GM18511 (cell line): Measurements from ENCODE around the gene ZNF302.
"Not testable (repeated sequence)": the region's sequence is repeated elsewhere in the genome, so short reads cannot be mapped to it uniquely, and the experiment has no call there.

ENCODE experiments used
- ATAC-seq: cut with Tn5 transposase; IDR thresholded peaks from one replicate; pipeline ENCODE4 v1.9.1; 2021; ENCODE audit warnings: mild to moderate bottlenecking, moderate library complexity; ENCODE audit not compliant: unreplicated experiment

ZNF302 gene

DNA sequence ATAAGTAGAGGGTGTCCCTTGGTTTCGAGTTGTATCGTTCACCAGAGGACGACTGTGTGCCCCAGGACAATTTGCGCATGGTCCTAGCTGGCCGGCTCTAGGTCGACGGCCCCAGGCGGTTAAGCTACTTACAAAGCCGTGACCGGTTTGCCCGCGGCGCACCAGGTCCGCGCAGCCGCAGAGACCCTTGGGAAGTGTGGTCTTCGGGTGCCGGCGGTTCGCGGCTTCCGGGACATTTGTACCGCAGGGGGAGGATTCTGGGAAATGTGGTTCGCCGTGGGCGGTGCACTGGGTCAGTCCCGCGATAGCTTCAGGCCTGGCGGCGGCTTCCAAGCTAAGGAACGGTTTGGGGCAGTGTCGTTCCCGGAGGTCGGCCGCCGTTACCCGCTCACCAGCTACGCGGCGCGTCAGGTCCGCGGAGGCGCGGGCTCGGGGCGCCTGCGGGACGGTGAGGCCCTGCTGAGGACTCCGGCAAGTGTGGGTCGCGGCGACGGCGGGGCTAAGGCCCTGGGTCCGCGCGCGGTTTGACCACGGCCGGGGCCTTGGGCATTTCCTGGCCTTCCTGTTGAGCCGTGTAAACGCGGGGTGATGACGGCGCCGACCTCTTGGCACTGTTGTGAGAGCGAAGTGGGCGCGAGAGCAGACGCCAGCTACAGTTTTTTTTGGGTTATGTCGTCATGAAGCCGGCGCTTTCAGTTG, at the start of gene ZNF302:
Gene ZNF302 (plus strand): TSS at position 293 of the 699 bp plus-strand sequence. CDS start 1,127 bp downstream, outside the sequence.
- ATAC-seq: peak; percentile 91

DNA sequence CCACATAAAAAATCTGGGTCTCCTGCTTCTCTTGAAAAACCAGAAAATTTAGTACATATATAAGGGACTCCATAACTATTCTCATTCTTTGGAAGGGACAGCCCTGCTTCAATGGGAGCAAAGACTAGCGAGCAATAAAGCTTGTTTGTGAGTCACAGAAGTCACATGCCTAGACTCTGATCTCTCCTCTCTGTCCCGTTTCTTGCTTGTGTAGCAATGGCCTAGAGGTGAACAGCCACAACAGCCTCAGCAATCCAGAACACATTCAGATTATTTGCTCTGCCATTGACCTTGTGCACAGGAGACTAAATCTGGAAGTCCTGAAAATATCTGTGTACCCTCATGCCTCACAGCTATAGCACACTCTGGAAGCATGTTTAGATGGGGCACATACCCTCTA, 43.7 kb upstream of the ZNF302 start:
- ATAC-seq: no peak

DNA sequence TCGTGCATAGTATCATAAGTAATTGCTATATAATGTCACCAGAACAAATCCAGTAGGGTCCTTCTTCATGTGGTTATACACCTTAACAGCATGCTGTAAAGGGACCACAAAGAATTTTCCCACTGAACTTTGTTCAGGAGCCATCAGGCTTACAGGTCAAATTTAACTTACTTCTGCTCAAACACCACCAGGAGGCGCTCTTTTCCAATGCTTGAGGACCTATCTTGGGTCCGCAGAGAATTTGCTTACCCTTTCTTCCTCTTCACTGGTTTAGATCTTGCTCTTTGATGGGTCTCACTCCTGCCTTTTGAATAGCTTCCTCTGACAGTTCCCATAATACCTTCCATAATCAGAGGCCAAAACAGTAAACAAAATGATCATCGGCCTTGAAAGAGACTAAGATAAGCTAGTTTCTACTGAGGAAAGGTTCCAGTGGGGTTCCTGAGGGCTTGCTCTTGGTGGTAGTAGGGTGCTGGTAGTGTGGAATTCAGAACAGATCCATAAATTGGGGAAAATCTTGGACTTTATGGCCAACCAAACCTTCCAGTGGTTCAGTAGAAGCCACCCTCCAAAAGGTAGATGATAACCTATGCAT, 37.9 kb upstream of the ZNF302 start:
- no peak for ATAC-seq

DNA sequence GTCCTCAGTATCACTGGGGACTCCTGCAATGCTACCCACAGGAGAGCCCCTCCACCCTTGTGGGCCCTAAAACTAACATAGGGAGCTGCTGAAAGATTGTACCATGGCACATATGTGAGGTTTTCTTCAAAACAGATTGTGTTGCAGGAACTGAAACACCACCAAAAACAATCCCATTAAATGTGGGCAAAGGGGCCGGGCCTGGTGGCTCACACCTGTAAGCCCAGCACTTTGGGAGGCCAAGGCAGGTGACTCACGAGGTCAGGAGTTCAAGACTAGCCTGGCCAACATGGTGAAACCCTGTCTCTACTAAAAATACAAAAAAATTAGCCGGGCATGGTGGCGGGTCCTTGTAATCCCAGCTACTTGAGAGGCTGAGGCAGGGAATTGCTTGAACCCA, 35.2 kb upstream of the ZNF302 start:
- ATAC-seq: no peak

DNA sequence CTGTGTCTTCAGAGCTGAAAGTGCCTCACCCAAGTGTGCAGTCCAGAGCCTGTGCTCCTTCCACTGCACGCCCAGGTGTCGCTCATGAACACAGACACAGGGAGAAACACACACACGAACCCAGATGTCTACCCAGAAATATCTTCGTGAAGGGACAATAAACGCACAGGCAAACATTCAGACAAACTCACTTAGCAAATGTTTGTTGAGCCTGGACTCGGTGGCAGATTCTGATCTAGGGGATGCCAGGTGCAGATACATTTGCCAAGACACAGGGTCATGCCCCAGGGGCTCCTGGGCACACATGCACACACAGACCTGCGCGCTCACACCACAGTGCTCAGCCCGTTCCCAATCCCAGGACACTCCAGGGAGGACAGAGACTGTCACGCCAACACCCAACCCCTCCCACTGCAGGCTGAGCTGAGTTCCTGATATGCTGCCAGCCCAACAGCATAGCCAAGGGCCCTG, 32.5 kb upstream of the ZNF302 start:
- no peak for ATAC-seq

DNA sequence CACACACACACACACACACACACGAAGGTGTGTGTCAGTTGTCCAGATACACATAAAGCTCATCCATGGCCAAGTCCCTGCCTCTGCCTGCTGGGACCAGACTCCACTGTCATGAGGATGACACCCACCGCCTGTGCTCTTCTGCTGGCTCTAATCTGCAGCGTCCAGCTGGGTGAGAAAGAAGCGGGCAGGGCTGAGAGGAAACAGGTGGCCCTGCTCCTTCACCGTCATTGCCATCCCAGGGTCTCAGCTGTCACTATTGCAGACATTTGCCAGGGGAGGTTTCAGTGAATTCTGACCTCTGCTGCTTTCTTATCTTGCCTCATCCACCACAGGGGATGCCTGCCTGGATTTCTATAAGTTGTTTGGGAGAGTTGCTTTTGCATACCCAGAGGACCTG, 31.9 kb upstream of the ZNF302 start:
- ATAC-seq: no peak

DNA sequence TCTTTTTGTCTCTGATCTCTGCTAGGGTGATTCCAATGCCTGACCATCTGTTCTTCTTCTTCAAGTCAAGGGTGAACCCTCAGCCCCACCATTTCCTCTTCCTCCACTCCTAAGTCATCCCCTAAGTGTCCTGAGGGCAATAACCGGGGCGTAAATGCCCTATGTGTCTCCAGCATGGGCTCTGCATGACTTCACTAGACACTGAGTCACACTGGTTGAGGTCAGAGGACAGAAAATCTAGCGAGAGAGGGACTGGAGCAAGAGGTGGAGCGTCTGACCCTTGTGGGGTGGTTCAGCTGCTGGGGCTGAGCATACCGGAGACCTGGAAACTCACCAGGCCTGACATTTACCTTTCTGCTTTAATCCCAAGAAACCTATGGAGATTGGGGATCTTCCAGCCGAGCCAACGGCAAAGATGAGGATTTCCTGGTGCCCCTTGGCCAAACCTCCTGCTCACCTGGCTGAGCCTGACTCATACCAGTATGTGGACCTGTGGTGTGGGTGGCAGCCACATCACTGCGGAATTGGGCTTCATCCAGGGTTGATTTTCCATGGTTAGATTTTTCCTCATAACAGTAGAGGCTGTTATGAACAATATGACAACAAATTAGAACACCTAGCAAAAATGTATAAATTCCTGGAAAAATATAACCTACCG, 27.5 kb upstream of the ZNF302 start:
- no peak for ATAC-seq

DNA sequence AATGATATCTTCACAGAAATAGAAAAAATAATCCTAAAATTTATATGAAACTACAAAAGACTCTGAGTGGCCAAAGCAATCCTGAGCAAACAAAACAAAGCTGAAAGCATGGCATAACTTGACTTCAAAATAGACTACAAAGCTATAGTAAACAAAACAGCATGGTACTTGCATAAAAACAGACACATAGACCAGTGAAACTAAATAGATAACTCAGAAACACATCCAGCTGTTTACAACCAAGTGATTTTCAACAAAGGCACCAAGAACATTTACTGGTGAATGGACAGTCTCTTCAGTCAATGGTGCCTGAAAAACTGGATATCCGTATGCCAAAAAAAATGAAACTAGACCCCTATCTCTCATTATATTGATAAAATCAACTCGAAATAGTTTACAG, 25.7 kb upstream of the ZNF302 start:
- ATAC-seq: no peak

DNA sequence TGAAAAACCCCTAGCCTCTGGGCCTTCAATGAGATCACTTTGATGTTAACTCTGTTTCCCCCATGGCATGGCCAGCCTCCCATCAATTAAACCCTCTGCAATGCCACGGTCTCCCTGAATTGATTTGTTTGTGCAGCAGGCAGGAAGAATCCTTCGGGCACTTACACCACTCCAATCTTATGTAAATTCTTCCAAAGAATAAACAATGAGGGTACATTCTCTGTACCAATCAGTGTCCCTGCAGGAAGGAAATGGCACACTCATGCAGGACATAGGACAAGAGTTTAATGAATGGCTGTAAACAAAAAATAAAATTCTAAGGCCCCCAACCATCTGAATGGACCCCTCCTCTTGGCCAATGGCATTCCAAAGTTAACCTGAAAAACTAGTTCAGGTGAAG, 22.7 kb upstream of the ZNF302 start:
- ATAC-seq: no peak

DNA sequence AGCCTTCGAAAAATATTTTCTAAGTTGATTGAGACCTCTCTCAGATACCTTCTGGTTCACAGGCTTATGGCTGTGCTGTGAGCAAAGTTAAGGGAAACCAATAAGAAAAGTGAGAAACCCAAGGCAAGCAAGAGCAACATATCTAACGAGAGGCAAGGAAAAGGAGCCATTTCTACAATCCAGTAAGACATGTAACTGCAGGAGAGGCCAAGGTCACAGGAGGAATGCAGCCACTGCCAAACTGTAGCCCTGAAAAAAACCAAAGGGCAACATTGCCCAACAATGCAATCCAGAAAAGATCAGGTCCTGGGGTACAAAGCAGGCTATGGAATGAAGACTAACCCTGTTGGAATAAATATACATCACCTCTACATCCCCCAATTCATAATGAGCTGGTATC, 21.8 kb upstream of the ZNF302 start:
- no peak for ATAC-seq

DNA sequence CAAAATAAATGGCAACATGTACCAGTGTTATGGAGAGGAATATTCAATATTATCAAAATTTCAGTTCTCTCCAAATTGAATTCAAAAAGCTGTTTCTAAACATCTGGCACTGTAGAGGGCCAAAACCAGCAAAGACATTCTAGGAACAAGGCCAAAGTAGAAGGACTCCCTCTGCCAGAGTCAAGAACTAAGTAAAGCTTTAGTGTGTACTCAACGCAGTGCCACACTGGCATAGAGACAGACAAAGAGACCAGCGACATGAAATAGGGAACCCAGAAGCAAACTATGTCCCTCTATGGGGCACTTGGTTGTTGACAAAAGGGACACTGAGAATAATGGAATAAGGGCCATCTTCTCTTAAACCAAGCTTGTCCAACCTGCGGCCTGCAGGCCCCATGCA, 16.1 kb upstream of the ZNF302 start:
- no peak for ATAC-seq

DNA sequence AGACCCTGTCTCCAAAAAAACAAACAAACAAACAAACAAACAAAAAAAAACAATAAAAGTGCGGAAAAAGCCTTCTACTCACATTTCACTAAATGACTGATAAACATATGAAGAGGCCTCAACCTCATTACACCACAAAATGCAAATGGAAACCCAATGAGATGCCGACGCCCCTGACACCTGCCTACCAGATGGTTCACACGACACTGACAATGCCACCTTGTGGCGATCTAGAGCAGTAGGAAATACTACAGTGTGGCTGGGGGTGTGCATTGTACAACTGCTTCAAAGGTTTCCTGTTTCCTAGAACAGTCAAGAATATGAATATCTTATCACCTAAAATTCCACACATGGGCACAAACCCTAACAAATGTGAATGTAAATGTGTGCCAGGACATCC, 14.6 kb upstream of the ZNF302 start:
- no peak for ATAC-seq

DNA sequence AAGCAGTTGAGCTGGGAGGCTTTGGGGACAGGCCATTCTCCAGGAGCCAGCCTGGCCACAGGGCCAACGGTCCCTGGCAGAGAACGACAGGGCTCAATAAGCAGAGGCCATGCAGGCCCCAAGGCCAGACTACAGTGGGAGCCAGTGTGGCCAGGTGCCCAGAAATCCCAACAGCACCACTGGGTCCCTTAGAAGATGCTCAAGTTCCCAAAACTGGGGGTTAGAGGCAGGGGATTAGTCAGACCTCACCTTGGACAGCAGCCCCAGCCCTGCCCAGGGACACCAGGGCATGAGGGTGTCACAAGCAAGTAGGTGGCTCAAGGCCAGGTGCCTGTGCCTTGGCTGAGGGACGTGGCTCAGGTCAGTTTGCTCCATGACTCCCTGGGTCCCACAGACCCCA, 13.3 kb upstream of the ZNF302 start:
- no peak for ATAC-seq

DNA sequence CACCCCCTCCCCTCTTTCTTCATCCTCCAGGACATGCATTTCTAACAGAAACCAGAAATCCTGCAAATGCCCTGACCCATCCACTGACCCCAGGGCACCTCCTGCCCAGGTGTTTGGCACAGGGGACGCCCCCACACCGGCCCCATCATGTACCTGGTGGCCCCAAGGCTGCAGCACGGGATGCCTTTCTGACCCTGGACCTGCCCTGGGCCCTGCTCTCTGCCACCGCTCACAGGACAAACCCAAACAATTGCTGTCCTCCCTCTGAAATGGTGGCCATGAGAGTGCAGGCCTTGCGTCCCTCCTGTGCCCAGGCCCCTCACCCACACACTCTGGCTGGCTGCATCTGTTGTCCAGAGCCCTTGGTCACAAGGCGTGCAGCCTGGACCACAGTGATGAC, 12.6 kb upstream of the ZNF302 start:
- ATAC-seq: no peak

DNA sequence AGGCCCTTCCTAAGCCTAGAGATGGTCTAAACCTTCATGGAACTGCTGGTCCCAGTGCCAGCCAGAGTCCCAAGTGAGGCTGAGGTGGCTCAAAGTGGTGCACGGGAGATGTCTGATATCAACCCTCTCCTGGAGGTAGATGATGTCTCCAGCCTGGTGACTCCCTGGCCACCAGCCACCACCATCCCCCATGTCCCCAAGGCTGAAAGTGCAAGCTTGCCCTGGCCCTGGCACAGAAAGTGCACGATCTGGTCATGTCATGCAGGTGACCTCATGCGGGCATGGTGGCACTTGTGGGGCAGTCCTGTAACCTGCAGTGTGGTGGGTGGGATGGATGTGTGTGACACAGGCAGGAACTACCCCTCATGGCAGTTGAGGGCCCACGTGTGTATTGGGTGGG, 12.2 kb upstream of the ZNF302 start:
- not testable (repeated sequence) for ATAC-seq

DNA sequence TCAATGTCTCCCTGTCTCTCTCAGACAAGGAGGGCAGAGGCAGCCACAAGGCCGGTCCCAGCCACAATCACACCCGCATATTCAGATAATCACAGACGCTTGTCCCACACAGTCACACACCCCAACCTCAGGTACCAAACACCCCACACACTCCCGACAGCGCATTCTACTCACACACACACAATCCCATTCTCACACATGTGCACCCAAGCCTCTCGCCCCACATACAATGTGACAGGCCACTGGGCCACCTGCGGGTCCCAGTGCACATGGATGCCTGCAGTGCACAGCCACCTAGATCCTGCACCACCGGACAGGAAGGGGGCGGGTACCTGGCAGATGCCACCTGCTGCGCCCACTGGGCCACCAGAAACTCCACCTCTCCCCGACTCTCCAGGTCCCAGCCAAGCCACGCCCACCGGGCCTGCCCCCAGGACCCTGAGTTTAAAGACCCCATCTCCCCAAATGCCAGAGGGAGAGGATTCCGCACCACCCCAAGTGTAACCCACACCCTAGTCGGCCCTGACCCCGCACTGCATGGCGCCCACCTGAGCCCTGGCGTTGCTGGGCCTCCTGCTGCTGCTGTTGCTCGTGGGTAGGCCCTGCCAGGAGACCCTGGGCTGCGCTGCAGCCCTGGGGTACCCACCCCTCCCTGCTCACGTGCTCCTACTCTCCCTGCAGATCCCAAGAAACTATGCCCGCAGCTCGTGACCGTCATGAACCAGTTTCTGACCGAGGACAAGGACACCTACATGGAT, 11.1 kb upstream of the ZNF302 start:
- no peak for ATAC-seq

DNA sequence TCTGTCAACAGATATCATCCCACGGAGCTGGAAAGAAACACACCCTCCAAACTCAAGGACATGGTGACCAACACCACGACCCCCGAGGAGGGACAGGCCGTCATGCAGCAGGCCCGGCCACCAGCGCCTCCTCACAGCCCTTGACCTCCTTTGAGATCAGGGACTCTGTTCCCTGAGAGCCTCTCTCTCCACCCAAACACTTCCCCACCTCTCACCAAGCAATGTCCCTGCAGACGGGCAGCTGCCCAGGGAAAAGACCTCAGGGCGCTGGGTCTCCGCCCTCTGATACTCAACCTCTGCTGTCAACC, 10.6 kb upstream of the ZNF302 start:
- ATAC-seq: no peak

DNA sequence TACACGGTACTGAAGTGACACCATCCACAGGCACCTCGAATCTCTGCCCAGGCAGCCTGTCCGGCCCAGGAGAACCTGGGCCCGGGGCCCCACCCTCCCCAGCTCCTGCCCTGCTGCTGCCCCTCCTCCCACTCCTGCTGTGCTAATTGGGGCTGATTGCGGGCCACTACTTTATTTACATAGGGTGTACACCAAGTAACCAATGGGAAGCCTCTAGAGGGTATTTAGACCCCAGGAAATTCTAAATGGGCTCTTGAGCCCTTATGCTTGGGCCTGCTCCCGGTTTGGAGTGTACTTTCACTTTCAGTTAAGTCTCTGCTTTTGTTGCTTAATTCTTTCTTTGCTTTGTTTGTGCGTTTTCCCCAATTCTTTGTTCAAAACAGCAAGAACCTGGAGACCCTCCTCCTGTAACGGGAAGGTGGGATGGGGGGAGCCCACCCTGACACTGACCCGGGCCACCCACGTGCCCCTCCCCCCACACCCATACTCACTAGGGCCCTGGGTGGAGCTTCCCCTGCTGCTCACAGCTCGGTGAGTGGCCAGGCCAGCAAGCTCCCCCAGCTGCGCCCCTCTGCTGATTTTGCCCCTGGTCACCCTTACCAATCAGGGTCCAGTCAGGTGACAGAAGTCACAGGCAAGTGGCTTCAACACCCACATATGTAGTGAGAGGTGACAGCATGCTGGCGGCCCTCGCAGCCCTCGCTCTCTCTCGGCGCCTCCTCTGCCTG, 10.0 kb upstream of the ZNF302 start:
- ATAC-seq: no peak

DNA sequence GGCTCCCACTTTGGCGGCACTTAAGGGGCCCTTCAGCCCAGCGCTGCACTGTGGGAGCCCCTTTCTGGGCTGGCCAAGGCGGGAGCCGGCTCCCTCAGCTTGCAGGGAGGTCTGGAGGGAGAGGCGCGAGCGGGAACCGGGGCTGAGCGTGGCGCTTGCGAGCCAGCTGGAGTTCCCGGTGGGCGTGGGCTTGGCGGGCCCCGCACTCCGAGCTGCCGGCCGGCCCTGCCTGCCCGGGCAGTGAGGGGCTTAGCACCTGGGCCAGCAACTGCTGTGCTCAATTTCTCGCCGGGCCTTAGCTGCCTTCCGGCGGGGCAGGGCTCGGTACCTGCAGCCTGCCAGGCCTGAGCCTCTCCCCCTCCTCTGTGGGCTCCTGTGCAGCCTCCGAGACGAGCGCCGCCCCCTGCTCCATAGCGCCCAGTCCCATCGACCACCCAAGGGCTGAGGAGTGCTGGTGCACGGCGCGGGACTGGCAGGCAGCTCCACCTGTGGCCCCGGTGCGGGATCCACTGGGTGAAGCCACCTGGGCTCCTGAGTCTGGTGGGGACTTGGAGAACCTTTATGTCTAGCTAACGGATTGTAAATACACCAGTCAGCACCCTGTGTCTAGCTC, 9.3 kb upstream of the ZNF302 start:
- ATAC-seq: not testable (repeated sequence)

DNA sequence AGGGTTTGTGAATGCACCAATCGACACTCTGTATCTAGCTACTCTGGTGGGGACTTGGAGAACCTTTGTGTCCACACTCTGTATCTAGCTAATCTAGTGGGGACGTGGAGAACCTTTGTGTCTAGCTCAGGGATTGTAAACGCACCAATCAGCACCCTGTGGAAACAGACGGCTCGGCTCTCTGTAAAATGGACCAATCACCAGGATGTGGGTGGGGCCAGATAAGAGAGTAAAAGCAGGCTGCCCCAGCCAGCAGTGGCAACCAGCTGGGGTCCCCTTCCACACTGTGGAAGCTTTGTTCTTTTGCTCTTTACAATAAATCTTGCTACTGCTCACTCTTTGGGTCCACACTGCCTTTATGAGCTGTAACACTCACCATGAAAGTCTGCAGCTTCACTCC, 8.8 kb upstream of the ZNF302 start:
- not testable (repeated sequence) for ATAC-seq

DNA sequence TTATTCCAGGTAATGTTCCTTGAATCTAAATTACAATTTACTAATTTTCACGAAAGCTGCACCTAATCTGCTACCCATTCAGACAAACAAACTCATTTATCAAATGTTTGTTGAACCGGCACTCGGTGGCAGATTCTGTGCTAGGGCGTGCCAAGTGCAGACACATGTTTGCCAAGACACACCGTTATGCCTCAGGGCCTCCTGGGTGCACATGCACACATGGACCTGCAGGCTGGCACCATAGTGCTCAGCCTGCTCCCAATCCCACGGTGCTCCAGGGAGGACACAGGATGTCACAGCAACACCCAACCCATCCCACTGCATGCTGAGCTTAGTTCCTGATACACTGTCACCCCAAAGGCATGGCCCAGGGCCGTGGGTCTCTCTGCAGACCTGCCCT, 8.2 kb upstream of the ZNF302 start:
- no peak for ATAC-seq
